Large intestine (tissue), 3 donors: ENCODE data around the gene CSTPP1. TPM values are rescaled to one million over a fixed set of nuclear protein-coding genes. Genes with fewer than 3 reads are reported as not detected.

Source experiments
- DNase-seq, 2 donors: peaks; one replicate each; pipeline versions ENCODE4 v3.0.0 to v3.0.0-alpha.2; 2013
- H3K27ac ChIP-seq: one replicate; pipeline ENCODE4 v1.5.1; 2013; ENCODE audit warnings: low read length
- H3K27me3 ChIP-seq: 2 replicates; pipeline ENCODE4 v1.6.1; 2013; ENCODE audit warnings: low read length; ENCODE audit not compliant: control insufficient read depth, insufficient read depth
- H3K36me3 ChIP-seq: 2 replicates; pipeline ENCODE4 v1.6.1; 2013; ENCODE audit warnings: low read length; ENCODE audit not compliant: control insufficient read depth, insufficient read depth
- H3K4me1 ChIP-seq: one replicate; pipeline ENCODE4 v1.6.1; 2013; ENCODE audit warnings: low read length; ENCODE audit not compliant: control insufficient read depth, insufficient read depth
- H3K4me3 ChIP-seq: one replicate; pipeline ENCODE4 v1.5.1; 2013; ENCODE audit warnings: low read length
- H3K9me3 ChIP-seq: one replicate; pipeline ENCODE4 v1.6.1; 2013; ENCODE audit warnings: mild to moderate bottlenecking, low read depth, low read length, moderate library complexity; ENCODE audit not compliant: control insufficient read depth
- WGBS: methylation state at CpG from one replicate; pipeline ENCODE4 v1.1.5; 2013; ENCODE audit warnings: low lambda C conversion rate; ENCODE audit not compliant: insufficient coverage; 5-methylcytosine and 5-hydroxymethylcytosine counted together
- polyA plus RNA-seq: library from polyadenylated mRNA; unstranded; fragments of 120-200 nt; gene quantifications from one replicate; pipeline ENCODE4 v1.2.1, GENCODE V29; 2013

CSTPP1 gene
- polyA plus RNA-seq, 1 donor: 32.9 TPM

DNA sequence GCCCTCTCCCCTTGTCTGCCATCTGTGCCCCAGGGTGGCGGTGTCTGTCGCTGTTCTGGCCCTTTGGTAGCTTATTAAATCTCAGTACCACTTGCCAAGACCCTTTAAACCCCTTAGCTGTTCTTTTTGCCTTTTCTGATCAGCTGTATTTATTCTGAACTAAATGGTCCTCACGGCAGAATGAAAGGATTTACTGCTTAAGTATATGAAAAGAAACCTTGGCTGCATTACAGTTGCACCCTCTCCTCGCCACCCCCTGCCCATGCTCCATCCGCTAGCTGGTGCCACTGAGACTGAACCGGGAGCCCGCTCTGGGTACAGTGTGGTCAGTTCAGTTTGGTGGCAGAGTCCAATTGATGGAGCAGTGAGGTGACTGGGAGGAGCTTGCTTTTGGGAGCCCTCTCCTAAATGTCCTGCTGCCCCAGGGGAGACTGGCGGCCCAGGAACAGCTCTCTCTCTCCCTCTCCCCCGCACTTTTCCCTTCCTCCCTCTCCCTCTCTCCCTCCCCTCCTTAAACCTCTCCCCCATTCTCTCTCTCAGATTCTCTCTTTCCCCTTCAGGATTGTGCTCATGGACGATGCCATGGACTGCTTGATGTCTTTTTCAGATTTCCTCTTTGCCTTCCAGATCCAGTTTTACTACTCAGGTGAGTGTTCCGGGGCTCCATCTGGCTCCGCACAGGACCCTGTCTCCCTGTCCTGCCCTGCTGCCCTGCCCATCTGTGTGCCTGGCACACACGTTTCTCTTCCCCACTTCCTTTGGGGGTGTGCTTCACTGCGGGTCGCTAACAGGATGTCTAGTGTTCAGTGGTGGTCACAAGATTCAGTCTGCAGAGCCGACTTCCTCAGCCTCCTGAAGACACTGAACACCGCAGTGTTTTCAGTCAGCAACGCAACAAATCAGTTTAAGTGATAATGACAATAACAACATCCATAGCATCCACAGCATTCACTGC lies 218.3 kb downstream of the CSTPP1 start:
- WGBS: 100% methylated on average over 2 of the region's 18 CpGs
- H3K36me3 ChIP-seq: peaks cover 33% of the 10 kb centered on the region
- H3K9me3 ChIP-seq: peaks cover 3% of the 10 kb centered on the region
- no peak overlapping the region for H3K4me3 ChIP-seq
- no peaks in the 10 kb centered on the region for H3K27me3 ChIP-seq
- peaks cover 2% of the 10 kb centered on the region for H3K4me1 ChIP-seq
- DNase-seq: no peak
- no peak overlapping the region for H3K27ac ChIP-seq

DNA sequence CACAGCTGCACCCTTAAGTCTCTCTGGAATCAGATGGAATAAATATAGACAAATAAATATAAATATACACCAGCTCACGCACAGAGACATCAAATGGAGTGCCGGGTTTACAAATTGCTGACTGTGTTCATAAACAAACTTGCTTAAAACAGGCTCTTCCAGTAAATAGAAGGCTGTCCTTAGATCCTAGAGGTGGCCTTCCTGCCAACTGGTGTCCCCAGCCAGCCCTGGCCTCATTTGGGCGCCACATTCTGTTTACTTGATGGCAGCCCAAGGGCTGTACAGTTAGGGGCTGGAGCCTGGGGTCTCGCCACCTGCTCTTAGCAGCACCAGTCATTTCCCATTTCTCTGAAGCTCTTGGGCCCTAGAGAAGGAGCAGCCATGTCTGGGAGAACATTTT lies 219.3 kb downstream of the CSTPP1 start:
- no CpG with 5 or more reads among the region's 4 CpGs for WGBS
- Histone ChIP-seq H3K4me3 (no peak overlapping the region), H3K9me3 (peaks cover 3% of the 10 kb centered on the region), H3K36me3 (peaks cover 33% of the 10 kb centered on the region), H3K4me1 (peaks cover 2% of the 10 kb centered on the region), H3K27me3 (no peaks in the 10 kb centered on the region), H3K27ac (no peak overlapping the region)
- no peak for DNase-seq

DNA sequence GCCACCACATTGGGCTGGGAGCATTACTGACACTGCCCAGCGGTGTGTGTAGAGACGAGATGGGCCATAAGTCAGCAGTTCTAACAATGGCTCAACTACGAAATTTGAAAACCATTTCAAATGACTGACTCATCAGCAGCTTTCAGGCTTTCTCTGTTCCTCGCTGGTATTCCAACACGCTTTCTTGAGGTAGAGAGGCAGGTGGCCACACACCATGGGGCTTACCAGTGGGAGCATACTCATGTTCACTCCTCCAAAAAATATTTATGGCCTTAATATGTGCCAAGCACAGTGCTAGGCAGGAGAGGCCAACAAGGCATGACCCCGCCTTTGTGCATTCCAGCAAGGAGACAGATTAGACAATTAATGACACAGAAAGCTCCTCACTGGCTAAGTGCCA lies 219.8 kb downstream of the CSTPP1 start:
- H3K4me1 ChIP-seq: peaks cover 2% of the 10 kb centered on the region
- WGBS: no CpG with 5 or more reads among the region's 6 CpGs
- H3K36me3 ChIP-seq: peaks cover 37% of the 10 kb centered on the region
- H3K4me3 ChIP-seq: no peak overlapping the region
- no peak overlapping the region for H3K27ac ChIP-seq
- H3K27me3 ChIP-seq: no peaks in the 10 kb centered on the region
- DNase-seq: no peak
- H3K9me3 ChIP-seq: peaks cover 3% of the 10 kb centered on the region

DNA sequence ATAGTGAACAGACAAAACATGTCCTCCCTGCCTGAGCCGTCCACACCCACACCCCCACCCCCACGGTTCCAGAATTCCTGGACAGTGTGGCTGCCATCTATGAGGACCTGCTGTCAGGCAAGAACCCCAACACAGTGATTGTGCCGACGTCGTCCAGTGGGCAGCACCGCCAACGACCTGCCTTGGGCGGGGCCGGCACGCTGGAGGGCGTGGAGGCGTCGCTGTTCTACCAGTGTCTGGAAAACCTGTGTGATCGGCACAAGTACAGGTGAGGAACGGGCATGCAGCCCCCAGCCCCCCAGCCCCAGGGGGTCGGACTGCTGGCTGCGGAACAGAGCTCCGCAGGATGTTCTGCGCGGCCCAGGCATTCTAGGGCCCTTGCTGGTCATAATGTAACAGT lies 220.4 kb downstream of the CSTPP1 start:
- Histone ChIP-seq H3K4me3 (no peak overlapping the region), H3K27ac (no peak overlapping the region), H3K9me3 (peaks cover 3% of the 10 kb centered on the region), H3K36me3 (peaks cover 42% of the 10 kb centered on the region), H3K27me3 (no peaks in the 10 kb centered on the region), H3K4me1 (peaks cover 2% of the 10 kb centered on the region)
- no CpG with 5 or more reads among the region's 20 CpGs for WGBS
- DNase-seq: no peak

DNA sequence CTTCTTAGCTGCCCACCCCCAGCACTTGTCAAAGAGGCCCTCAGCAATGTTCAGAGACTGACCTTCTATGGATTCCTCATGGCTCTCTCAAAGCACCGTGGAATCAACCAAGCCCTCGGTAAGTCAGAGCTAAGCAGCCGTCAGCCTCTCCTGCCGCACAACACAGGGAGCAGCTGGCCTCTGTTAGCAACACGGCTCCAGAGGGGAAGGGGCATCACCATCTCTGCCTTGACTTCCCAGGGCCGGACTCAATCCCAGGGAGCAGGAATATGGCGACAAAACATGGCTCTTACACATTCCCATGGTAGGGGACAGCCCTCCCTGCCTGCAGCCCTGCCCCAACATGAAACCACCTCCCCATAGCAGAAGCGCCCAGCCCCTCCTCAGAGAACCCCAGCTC lies 221.2 kb downstream of the CSTPP1 start:
- H3K9me3 ChIP-seq: peaks cover 3% of the 10 kb centered on the region
- DNase-seq: no peak
- WGBS: no CpG with 5 or more reads among the region's 8 CpGs
- peaks cover 2% of the 10 kb centered on the region for H3K4me1 ChIP-seq
- H3K27ac ChIP-seq: no peak overlapping the region
- peaks cover 51% of the 10 kb centered on the region for H3K36me3 ChIP-seq
- H3K4me3 ChIP-seq: no peak overlapping the region
- no peaks in the 10 kb centered on the region for H3K27me3 ChIP-seq

DNA sequence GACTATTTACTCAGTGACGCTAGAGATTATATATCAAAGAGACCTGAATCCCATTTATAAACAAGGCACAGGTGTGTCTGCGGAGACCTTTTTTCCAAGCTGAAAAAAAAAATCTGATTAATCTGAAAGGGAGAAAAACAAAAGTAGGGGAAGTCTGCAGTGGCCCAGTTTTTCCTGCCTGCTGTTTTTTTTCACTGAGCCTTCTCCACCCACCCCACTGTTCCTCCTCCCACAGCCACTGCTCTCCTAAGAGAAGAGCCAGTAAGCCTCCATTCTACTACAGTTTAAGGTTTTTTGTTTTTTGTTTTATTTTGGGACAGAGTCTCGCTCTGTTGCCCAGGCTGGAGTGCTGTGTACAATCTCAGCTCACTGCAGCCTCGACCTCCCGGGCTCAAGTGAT lies 221.7 kb downstream of the CSTPP1 start:
- no peak for DNase-seq
- H3K9me3 ChIP-seq: peaks cover 3% of the 10 kb centered on the region
- peaks cover 2% of the 10 kb centered on the region for H3K4me1 ChIP-seq
- 20% methylated on average over 1 of the region's 5 CpGs for WGBS
- no peak overlapping the region for H3K27ac ChIP-seq
- no peak overlapping the region for H3K4me3 ChIP-seq
- H3K27me3 ChIP-seq: no peaks in the 10 kb centered on the region
- peaks cover 52% of the 10 kb centered on the region for H3K36me3 ChIP-seq

DNA sequence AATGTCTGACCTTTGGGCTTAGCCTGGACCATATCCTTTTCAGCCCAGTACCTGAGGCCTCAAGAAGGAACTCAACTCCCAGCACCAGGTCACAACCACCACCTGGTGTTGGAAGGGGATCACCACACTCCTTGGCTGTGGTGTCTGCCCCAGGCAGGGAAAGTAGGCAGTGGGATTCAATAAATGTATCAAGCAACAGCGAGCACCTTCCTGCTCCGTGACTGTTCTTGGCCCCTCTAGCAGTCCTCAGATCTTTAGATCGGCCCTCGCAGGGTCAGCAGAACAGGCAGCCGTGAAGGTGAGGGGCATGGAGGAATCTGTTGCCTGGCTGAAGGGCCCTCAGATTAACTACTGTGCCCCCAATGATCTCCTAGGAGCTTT lies 224.2 kb downstream of the CSTPP1 start:
- Histone ChIP-seq H3K4me3 (no peak overlapping the region), H3K27me3 (no peaks in the 10 kb centered on the region), H3K36me3 (peaks cover 66% of the 10 kb centered on the region), H3K4me1 (no peaks in the 10 kb centered on the region), H3K27ac (no peak overlapping the region), H3K9me3 (peaks cover 3% of the 10 kb centered on the region)
- WGBS: no CpG with 5 or more reads among the region's 5 CpGs
- no peak for DNase-seq

DNA sequence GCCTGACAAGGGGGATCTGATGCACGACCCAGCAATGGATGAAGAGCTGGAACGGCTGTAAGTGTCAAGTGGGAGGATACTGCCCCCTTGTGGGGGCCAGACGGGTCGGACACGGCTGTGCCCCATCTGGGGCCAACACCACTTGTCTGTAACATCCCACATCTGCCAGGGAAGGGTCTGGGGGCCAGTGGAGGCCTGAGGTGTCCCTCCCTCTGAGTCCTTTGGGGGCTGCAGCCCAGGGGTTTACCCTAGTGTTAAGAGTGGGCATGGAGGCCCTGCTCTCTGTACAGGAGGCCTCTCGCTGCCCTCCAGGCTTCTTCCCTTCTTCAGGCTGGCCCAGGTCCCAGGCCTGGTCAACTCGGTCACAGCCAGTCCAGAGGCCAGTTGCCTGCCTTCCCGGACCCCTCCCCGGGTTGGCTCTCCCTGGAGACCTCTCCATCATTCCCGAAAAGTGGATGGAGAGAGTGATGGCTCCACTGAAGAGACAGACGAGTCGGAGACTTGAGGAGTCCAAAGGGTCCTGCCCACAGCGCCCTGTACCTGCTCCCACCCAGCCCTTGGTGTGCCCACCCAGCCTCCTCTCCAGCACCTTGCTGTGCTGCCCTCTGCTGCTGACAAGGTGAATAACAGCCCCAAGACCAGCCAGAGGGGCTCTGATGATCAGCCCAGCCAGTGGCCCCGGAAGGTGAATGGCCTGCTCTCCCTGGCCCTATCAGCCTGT lies 224.7 kb downstream of the CSTPP1 start:
- WGBS: no CpG with 5 or more reads among the region's 14 CpGs
- no peak overlapping the region for H3K27ac ChIP-seq
- no peaks in the 10 kb centered on the region for H3K4me1 ChIP-seq
- H3K9me3 ChIP-seq: peaks cover 3% of the 10 kb centered on the region
- peaks cover 69% of the 10 kb centered on the region for H3K36me3 ChIP-seq
- peak; percentile 40 to 56 for DNase-seq
- H3K27me3 ChIP-seq: no peaks in the 10 kb centered on the region
- no peak overlapping the region for H3K4me3 ChIP-seq

DNA sequence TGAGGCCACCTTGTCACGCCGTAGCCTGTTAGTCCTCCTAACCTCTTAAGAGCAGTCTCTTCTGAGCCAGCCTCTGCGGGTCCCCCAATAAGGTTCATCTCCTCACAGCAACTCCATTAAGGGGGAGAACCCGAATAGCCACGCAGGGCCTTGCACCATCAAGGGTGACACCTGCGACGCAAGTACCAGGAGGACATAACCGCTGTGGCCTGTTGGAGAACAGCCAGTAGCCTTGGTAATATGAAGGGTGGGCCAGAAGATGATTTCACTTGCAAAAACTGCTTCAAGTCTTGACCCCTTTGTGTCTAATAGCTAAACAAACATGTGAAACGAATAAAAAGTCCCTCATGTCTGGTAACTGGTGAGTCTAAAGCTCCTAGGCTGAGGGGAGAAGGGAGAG lies 225.3 kb downstream of the CSTPP1 start:
- H3K4me1 ChIP-seq: no peaks in the 10 kb centered on the region
- no peak overlapping the region for H3K27ac ChIP-seq
- H3K9me3 ChIP-seq: peaks cover 2% of the 10 kb centered on the region
- peaks cover 69% of the 10 kb centered on the region for H3K36me3 ChIP-seq
- H3K27me3 ChIP-seq: no peaks in the 10 kb centered on the region
- no peak for DNase-seq
- 38% methylated on average over 1 of the region's 9 CpGs for WGBS
- no peak overlapping the region for H3K4me3 ChIP-seq

DNA sequence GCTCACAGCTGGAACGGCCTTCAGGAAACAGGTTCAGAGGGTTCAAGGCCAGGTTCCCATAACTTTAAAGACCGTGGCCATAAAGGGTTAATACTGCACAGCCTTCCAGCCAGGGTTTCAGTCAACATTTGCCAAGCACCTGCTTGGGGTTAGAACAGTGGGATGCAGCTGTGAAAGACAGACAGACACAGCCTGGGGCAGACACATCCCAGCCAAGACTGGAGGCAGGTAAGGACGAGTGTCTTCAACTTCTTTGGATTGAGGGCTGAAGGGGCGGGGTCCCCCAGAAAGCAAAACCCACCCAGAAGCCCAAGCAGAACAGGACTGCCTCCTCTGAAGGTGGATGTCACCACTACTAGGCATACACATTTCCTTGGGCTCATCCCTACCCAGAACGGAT lies 225.9 kb downstream of the CSTPP1 start:
- Histone ChIP-seq H3K4me1 (no peaks in the 10 kb centered on the region), H3K27ac (no peak overlapping the region), H3K36me3 (peaks cover 70% of the 10 kb centered on the region), H3K27me3 (no peaks in the 10 kb centered on the region), H3K9me3 (no peaks in the 10 kb centered on the region), H3K4me3 (no peak overlapping the region)
- WGBS: no CpG with 5 or more reads among the region's 5 CpGs
- DNase-seq: no peak
